ENCODE data around the gene KNSTRN. TPM values are rescaled to one million over a fixed set of nuclear protein-coding genes. Genes with fewer than 3 reads are reported as not detected.

The KNSTRN gene
- total and polyA plus RNA-seq, 2 of the 13 experiments (the other 11 are each of a cell fraction or from before 2014, with no cell fraction given) = 20.3 to 62.3 TPM

GRCh38 chr15:40441565-40442531 lies 59.3 kb downstream of the KNSTRN start (continued):
- TF ChIP-seq ZFP36 (IDR thresholded peaks at IDR 0.05; ENCODE audit: borderline replicate concordance, low read depth, low read length, partially characterized antibody) = no peak
- TF ChIP-seq ZFY (CRISPR knock-in tag; IDR thresholded peaks at IDR 0.05) = peak; percentile 36
- TF ChIP-seq HNRNPL (IDR thresholded peaks at IDR 0.05; ENCODE audit: low read depth, low read length) = no peak
- no peak for TF ChIP-seq ZNF569 (CRISPR knock-in tag; IDR thresholded peaks at IDR 0.05; ENCODE audit: borderline replicate concordance)
- TF ChIP-seq ZNF800 (CRISPR knock-in tag; IDR thresholded peaks at IDR 0.05) = no peak
- TF ChIP-seq SP140L (CRISPR knock-in tag; IDR thresholded peaks at IDR 0.05; ENCODE audit: borderline replicate concordance) = no peak
- TF ChIP-seq MXD3 (CRISPR knock-in tag; IDR thresholded peaks at IDR 0.05) = 0 out of 2 replicates have a peak, but pooled peaks have one; percentile 44
- TF ChIP-seq KDM1A (CRISPR knock-in tag; IDR thresholded peaks at IDR 0.05) = no peak
- TF ChIP-seq NPAS2 (CRISPR knock-in tag; IDR thresholded peaks at IDR 0.05; ENCODE audit: borderline replicate concordance) = no peak
- no peak for TF ChIP-seq SIX1 (CRISPR knock-in tag; IDR thresholded peaks at IDR 0.05; ENCODE audit: borderline replicate concordance)
- 0 out of 2 replicates have a peak, but pooled peaks have one; percentile 42 for TF ChIP-seq ZSCAN25 (CRISPR knock-in tag; IDR thresholded peaks at IDR 0.05)
- TF ChIP-seq ISX (CRISPR knock-in tag; conservative IDR thresholded peaks at IDR 0.05) = no peak
- peak; percentile 25; the same call in 1 of the 2 replicates for TF ChIP-seq TGIF2 (CRISPR knock-in tag; IDR thresholded peaks at IDR 0.05)
- no peak for TF ChIP-seq FOXO4 (CRISPR knock-in tag; conservative IDR thresholded peaks at IDR 0.05)
- TF ChIP-seq REXO4 (CRISPR knock-in tag; IDR thresholded peaks at IDR 0.05; ENCODE audit: borderline replicate concordance) = no peak
- 0 out of 2 replicates have a peak, but pooled peaks have one; percentile 63 for TF ChIP-seq ZNF784 (CRISPR knock-in tag; IDR thresholded peaks at IDR 0.05; ENCODE audit: borderline replicate concordance)
- no peak for TF ChIP-seq ZNF367 (CRISPR knock-in tag; IDR thresholded peaks at IDR 0.05; ENCODE audit: borderline replicate concordance)
- peak; percentile 13; the same call in 1 of the 2 replicates for TF ChIP-seq TFAP4 (IDR thresholded peaks at IDR 0.05; ENCODE audit: borderline replicate concordance, low read depth)
- no peak for TF ChIP-seq ZNF780A (CRISPR knock-in tag; IDR thresholded peaks at IDR 0.05)
- TF ChIP-seq KLF15 (CRISPR knock-in tag; IDR thresholded peaks at IDR 0.05; ENCODE audit: borderline replicate concordance) = no peak
- TF ChIP-seq HOXA5 (CRISPR knock-in tag; IDR thresholded peaks at IDR 0.05) = no peak
- TF ChIP-seq CENPBD1 (CRISPR knock-in tag; IDR thresholded peaks at IDR 0.05; ENCODE audit: borderline replicate concordance, low read depth) = no peak
